C4-2B (cell line): ENCODE results near the gene PPIL1.

Experiments
- H3K27ac ChIP-seq: fragments of 450-650 bp; 2 replicates; pipeline ENCODE4 v1.5.1; 2017
- CTCF ChIP-seq: fragments of 450-650 bp; conservative IDR thresholded peaks from 2 replicates; pipeline ENCODE4 v1.5.1; 2017; ENCODE audit warnings: mild to moderate bottlenecking
- ZFX ChIP-seq: fragments of 450-650 bp; IDR thresholded peaks from 2 replicates; pipeline ENCODE4 v1.6.1; 2017

PPIL1 gene

DNA sequence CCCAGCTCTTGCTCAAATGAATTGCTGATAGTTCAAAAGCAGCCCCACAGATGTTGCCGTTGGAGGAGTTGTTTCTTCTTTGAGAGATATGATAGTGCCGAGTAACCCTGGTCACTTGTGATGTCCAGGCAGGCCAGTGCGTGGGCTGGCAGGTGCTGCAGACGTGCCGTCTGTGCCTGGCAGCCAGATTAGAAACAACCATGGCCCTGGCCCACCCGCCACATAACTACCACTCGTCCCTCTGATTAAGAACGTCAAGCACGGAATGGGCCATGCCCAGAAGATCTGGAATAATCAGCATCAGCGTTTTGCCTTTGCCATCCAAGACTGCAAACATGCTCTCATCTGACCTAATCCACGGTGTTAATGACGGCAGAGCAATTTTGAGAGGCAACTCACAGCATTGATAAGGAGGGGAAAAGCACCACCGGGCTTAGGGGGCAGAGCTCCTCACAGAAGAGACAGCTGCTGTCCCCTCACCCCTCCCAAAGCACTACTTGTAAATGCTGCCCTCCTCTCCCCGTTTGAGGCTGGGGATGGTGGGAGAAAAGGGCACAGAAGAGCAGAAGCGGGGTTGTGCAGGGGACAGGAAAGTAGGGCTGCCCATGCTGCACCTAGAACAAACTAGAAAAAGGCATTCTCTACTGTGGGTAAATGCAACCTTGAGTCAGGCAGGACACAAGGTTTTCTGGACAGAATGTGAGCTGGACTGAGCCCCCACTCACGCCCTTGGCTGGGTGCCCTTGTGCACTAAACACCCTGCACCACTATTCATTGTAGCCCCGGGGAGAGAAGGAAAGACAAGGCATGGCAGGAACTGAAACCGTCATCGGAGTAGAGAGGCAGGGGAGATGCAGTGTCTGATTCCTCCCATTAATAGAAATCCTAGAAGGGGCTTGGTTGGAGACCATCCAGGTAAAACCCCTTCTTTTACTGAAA is 30.1 kb downstream of the PPIL1 start:
- H3K27ac ChIP-seq: no peak overlapping the region
- TF ChIP-seq ZFX (no peak), CTCF (no peak)

GRCh38 chr6:36843170-36843569 is 31.4 kb downstream of the PPIL1 start:
- TF ChIP-seq CTCF (no peak), ZFX (no peak)
- no peak overlapping the region for H3K27ac ChIP-seq

DNA sequence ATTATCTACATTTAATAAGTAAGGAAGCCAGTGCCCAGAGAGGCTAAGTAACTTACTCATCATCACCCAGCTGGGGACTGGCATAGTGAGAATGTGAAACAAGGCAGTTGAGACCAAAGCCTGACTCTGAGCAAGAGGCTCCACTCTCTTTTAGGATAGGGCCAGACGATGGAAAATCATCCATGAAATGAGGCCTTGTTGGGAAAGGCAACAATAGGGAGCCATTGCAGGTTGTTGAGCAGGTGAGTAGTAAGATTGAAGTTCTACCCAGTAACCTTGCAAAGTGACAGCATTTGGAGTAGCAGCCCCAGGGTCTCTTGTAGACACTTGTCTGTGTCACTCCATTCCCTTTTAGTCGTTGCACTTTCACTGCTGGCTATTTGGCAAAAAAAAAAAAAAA is 32.8 kb downstream of the PPIL1 start:
- TF ChIP-seq CTCF (no peak), ZFX (no peak)
- H3K27ac ChIP-seq: no peak overlapping the region

- H3K27ac ChIP-seq: no peak overlapping the region
- TF ChIP-seq ZFX: no peak
- TF ChIP-seq CTCF: no peak
These were observed 33.9 kb downstream of the PPIL1 start for GRCh38 chr6:36840432-36841403.

- H3K27ac ChIP-seq: no peak overlapping the region
- no peak; the same call in 1 of the 2 replicates for TF ChIP-seq CTCF
- no peak for TF ChIP-seq ZFX
These were observed 34.7 kb downstream of the PPIL1 start for GRCh38 chr6:36839749-36840431.

DNA sequence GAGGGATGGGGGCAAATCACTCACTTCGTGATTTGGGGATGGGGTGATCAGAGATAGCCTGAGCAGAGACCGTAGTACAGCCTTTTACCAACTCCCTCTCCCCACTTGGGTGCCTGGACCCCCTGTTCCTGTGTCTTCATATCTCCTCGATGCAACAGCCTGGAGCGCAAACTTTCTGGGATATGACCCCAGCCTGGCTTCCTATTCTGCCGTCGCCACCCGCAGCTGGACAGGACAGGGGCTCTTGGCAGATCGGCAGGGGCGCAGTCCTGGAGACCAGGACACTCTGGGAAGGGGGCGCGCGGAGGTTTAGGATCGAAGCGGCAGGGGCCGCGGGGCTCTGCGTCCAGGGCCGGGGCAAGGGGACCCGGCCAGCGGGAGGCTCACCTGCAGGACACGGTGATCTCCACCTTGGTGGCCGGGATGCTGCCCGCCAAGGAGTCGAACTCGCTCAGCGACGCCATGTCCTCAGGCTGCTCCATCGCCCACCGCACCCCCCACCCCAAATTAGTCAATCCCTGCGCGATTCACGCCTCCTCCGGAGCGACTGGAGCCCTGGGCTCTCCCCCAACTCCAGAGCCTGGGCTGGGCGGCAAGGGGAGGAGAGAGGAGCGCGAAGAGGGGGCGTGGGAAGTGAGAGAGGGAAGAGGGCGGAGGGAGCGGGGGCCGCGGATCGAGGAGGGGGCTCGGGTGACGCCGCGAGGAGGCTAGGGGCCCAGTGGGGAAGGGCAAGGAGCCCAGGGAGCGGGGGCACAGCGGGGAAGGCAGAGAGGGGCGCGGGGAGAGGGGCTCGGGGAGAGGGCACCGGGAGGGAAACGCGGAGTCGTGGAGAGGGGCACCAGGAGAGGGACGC is 35.5 kb downstream of the PPIL1 start, which contains the start of gene CPNE5:
CPNE5 (minus strand) TSS at position 549 of the 853 bp plus-strand sequence; CDS start at position 482, 67 bp downstream.
- no peak for TF ChIP-seq CTCF
- TF ChIP-seq ZFX: no peak
- H3K27ac ChIP-seq: no peak within 1 kb of the TSS
